ENCODE data around the gene LRIT2.
"Not testable (repeated sequence)": the region's sequence is repeated elsewhere in the genome, so short reads cannot be mapped to it uniquely, and the experiment has no call there.

The LRIT2 gene

DNA sequence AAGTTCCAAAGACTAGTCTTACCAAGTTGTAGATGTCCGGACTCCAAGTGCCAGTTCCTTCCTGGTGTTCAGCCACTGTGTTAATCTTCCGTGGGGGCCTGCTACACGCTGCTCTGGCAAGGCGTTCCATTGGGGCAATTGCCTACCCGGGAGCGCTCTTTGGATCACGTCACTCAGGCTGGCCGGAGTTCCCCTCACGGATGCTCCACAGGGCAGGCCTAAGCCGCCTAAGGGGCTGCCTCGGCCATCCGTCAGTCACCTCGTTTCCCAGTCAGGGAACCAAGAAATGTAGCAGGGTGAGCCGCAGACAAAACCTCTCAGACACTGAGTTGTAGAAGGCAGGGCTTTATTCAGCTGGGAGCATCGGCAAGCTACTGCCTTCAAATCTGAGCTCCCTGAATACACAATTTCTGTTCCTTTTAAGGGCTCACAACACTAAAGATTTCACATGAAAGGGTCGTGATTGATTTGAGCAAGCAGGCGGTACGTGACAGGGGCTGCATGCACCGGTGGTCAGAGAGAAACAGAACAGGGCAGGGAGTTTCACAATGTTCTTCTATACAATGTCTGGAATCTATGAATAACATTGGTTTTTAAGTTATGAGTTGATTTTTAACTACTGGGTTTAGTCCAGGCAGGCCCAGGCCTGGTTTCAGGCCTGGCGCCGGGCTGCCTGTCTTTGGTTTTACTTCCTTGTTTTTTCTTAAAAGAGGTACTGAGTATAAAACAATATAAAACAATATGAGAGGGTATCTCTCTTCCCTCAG lies 53.5 kb downstream of the LRIT2 start:
- CTCF ChIA-PET; H3K4me3 ChIP-seq (ENCODE audit: control insufficient read depth in 1 of 7, extremely low read depth in 1 of 7, insufficient read depth in 4 of 7, low read depth in 2 of 7, low read length in 6 of 7); H3K4me1 ChIP-seq (ENCODE audit: control extremely low read depth in 1 of 4, control insufficient read depth in 4 of 4, insufficient read depth in 4 of 4, low read length in 3 of 4); DNase-seq; H3K27ac ChIP-seq (ENCODE audit: insufficient read depth in 1 of 2, low read depth in 1 of 2, low read length in 2 of 2, poor library complexity in 1 of 2, severe bottlenecking in 2 of 2); H3K9me3 ChIP-seq (ENCODE audit: control extremely low read depth in 1 of 5, control insufficient read depth in 4 of 5, insufficient read depth in 2 of 5, low read depth in 1 of 5, low read length in 4 of 5); H3K36me3 ChIP-seq (ENCODE audit: control insufficient read depth in 4 of 4, insufficient read depth in 4 of 4, low read length in 3 of 4); H3K27me3 ChIP-seq (replicated peaks in 2 of 5; ENCODE audit: control insufficient read depth in 4 of 5, insufficient read depth in 5 of 5, low read length in 4 of 5); POLR2A ChIA-PET: not testable (repeated sequence)
- WGBS (ENCODE audit: insufficient coverage) = 96% methylated on average over 15 of the region's 21 CpGs

DNA sequence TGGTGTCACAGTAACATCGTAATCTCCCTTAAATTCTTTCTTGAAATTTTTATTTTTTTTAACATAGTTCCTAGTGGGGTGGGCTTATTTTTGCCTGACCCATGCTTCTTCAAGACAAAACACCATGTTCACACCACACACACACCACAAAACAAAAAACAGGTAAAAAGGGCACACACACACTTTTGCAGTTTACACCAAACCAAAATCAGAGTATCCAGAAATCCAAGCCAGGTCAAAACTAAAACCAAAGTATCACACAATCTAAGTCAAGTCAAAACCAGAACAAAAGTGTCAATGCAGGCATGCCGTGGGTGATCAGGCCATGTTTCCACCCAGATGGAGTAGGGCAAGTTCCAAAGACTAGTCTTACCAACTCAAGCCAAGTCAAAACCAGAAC lies 54.1 kb downstream of the LRIT2 start:
- H3K4me1 ChIP-seq (ENCODE audit: control extremely low read depth in 1 of 4, control insufficient read depth in 4 of 4, insufficient read depth in 4 of 4, low read length in 3 of 4); H3K36me3 ChIP-seq (ENCODE audit: control insufficient read depth in 4 of 4, insufficient read depth in 4 of 4, low read length in 3 of 4); H3K9me3 ChIP-seq (ENCODE audit: control extremely low read depth in 1 of 5, control insufficient read depth in 4 of 5, insufficient read depth in 2 of 5, low read depth in 1 of 5, low read length in 4 of 5); H3K4me3 ChIP-seq (ENCODE audit: control insufficient read depth in 1 of 7, extremely low read depth in 1 of 7, insufficient read depth in 4 of 7, low read depth in 2 of 7, low read length in 6 of 7); H3K27me3 ChIP-seq (replicated peaks in 2 of 5; ENCODE audit: control insufficient read depth in 4 of 5, insufficient read depth in 5 of 5, low read length in 4 of 5); CTCF ChIA-PET; DNase-seq; H3K27ac ChIP-seq (ENCODE audit: insufficient read depth in 1 of 2, low read depth in 1 of 2, low read length in 2 of 2, poor library complexity in 1 of 2, severe bottlenecking in 2 of 2); POLR2A ChIA-PET: not testable (repeated sequence)
- 100% methylated on average over 1 of the region's 2 CpGs for WGBS (ENCODE audit: insufficient coverage)

Data from common myeloid progenitor, CD34-positive (primary cell).